Transverse colon (tissue), 4 donors: Measurements from ENCODE around the gene DENND1B.

Experiments
- EP300 ChIP-seq: sonication (generic); formaldehyde crosslinking; IDR thresholded peaks from one replicate; pipeline ENCODE4 v1.6.1; 2017; ENCODE audit warnings: antibody characterized with exemption, low read depth
- POLR2AphosphoS5 ChIP-seq, 3 donors: sonication (generic); formaldehyde crosslinking; IDR thresholded peaks; one replicate each; pipeline ENCODE4 v1.6.1; 2016; ENCODE audit warnings: antibody characterized with exemption in 3 of 3
- TF ChIP-seq, protein P1 (sequence below), 5 experiments: fragments of 200-600 bp in 3 of 5; fragments of 450-650 bp in 2 of 5; sonication (generic) in 3 of 5; IDR thresholded peaks; 1 replicate in 2 of 5; 2 replicates in 3 of 5; pipeline ENCODE4 v1.5.1; 2016 to 2017; ENCODE audit warnings: antibody characterized with exemption in 5 of 5, inconsistent platforms in 3 of 5, mild to moderate bottlenecking in 2 of 5, moderate library complexity in 1 of 5

DNA sequence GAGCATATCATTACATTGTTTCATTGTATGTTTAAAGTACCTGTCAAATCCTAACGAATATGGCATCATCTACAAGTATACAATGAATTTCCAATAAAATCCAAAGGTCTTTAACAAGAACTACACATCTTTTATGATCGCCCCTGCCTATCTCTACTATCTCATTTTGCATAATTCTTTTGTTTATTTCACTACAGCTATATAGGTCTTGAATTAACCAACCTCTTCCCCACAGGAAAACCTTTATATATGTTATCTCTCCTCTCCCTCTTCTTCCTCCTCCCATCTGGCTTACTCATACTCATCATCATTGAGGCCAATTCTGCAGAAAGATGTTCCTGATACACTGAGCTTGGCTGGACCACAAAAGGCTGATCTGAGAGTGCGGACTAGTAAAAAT, 175.5 kb downstream of the DENND1B start:
- TF ChIP-seq, protein P1, sequence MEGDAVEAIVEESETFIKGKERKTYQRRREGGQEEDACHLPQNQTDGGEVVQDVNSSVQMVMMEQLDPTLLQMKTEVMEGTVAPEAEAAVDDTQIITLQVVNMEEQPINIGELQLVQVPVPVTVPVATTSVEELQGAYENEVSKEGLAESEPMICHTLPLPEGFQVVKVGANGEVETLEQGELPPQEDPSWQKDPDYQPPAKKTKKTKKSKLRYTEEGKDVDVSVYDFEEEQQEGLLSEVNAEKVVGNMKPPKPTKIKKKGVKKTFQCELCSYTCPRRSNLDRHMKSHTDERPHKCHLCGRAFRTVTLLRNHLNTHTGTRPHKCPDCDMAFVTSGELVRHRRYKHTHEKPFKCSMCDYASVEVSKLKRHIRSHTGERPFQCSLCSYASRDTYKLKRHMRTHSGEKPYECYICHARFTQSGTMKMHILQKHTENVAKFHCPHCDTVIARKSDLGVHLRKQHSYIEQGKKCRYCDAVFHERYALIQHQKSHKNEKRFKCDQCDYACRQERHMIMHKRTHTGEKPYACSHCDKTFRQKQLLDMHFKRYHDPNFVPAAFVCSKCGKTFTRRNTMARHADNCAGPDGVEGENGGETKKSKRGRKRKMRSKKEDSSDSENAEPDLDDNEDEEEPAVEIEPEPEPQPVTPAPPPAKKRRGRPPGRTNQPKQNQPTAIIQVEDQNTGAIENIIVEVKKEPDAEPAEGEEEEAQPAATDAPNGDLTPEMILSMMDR (IDR thresholded peaks at IDR 0.05), result no peak
- TF ChIP-seq EP300 (no peak), POLR2AphosphoS5 (IDR thresholded peaks at IDR 0.05) (no peak)
